Vagina (tissue), 2 donors: ENCODE measurements around the gene RNF214.

Experiments
- POLR2A ChIP-seq, 2 donors: fragments of 450-650 bp; IDR thresholded peaks; one replicate each; pipeline ENCODE4 v1.6.1; 2017; ENCODE audit warnings: antibody characterized with exemption in 2 of 2, mild to moderate bottlenecking in 2 of 2, moderate library complexity in 2 of 2
- POLR2AphosphoS5 ChIP-seq, 2 donors: sonication (generic); formaldehyde crosslinking; IDR thresholded peaks; one replicate each; pipeline ENCODE4 v1.9.0; 2017; ENCODE audit warnings: antibody characterized with exemption in 2 of 2, mild to moderate bottlenecking in 2 of 2, low read depth in 1 of 2; ENCODE audit not compliant: insufficient read depth in 1 of 2
- TF ChIP-seq, protein P1 (sequence below), 3 experiments: fragments of 450-650 bp in 2 of 3; fragments of 200-600 bp in 1 of 3; sonication (generic) in 1 of 3; IDR thresholded peaks; one replicate each; pipeline ENCODE4 v1.5.1; 2017 to 2019; ENCODE audit warnings: antibody characterized with exemption in 3 of 3, mild to moderate bottlenecking in 2 of 3, moderate library complexity in 2 of 3

DNA sequence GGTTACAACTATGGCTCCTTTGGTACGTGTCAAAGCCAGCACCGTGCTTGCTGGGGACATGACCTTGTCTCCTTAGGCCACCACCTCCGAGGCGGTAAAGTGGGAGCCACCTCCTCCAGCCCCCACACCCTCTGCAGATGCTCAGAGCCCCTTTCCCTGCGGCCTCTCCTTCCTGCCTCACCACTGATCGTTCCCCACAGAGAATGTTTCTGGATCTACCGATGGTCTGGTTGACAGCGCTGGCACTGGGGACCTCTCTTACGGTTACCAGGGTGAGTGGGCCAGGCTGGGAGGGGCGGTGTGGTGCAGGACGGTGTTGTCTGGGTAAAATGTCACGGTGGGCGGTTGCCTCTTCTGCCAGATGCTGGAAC lies 45.1 kb upstream of the RNF214 start:
- no peak for TF ChIP-seq POLR2A (IDR thresholded peaks at IDR 0.05)
- TF ChIP-seq, protein P1, sequence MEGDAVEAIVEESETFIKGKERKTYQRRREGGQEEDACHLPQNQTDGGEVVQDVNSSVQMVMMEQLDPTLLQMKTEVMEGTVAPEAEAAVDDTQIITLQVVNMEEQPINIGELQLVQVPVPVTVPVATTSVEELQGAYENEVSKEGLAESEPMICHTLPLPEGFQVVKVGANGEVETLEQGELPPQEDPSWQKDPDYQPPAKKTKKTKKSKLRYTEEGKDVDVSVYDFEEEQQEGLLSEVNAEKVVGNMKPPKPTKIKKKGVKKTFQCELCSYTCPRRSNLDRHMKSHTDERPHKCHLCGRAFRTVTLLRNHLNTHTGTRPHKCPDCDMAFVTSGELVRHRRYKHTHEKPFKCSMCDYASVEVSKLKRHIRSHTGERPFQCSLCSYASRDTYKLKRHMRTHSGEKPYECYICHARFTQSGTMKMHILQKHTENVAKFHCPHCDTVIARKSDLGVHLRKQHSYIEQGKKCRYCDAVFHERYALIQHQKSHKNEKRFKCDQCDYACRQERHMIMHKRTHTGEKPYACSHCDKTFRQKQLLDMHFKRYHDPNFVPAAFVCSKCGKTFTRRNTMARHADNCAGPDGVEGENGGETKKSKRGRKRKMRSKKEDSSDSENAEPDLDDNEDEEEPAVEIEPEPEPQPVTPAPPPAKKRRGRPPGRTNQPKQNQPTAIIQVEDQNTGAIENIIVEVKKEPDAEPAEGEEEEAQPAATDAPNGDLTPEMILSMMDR (IDR thresholded peaks at IDR 0.05), result no peak
- no peak for TF ChIP-seq POLR2AphosphoS5 (IDR thresholded peaks at IDR 0.05; ENCODE audit: insufficient read depth in 1 of 2, low read depth in 1 of 2)
